Right atrium auricular region (tissue), 2 donors: ENCODE measurements around the gene PTPRN. TPM values are rescaled to one million over a fixed set of nuclear protein-coding genes. Genes with fewer than 3 reads are reported as not detected.
"Not testable (repeated sequence)": the region's sequence is repeated elsewhere in the genome, so short reads cannot be mapped to it uniquely, and the experiment has no call there.

Source experiments
- DNase-seq: peaks from one replicate; pipeline ENCODE4 v3.0.0-alpha.2; 2019; ENCODE audit warnings: low spot score
- H3K27ac ChIP-seq, 2 donors: fragments of 200-600 bp; sonication (generic); 1 replicate in 1 of 2; 2 replicates in 1 of 2; pipeline ENCODE4 v1.5.1; 2016 to 2019
- H3K27me3 ChIP-seq, 2 donors: fragments of 200-600 bp; sonication (generic); one replicate each; pipeline versions ENCODE4 v1.5.1 to v1.6.0; 2017 to 2019
- H3K36me3 ChIP-seq: fragments of 200-600 bp; sonication (generic); one replicate; pipeline ENCODE4 v1.5.1; 2016
- H3K4me1 ChIP-seq, 2 donors: fragments of 200-600 bp; sonication (generic); one replicate each; pipeline versions ENCODE4 v1.5.1 to v1.6.0; 2017 to 2019
- H3K4me3 ChIP-seq, 2 donors: fragments of 200-600 bp; sonication (generic); 1 replicate in 1 of 2; 2 replicates in 1 of 2; pipeline ENCODE4 v1.5.1; 2017 to 2019; ENCODE audit warnings: mild to moderate bottlenecking in 1 of 2, moderate library complexity in 1 of 2
- H3K9me3 ChIP-seq, 2 donors: fragments of 200-600 bp; sonication (generic); one replicate each; pipeline ENCODE4 v1.5.1; 2019
- total RNA-seq, 2 donors: library from RNA; depleted of rRNA; stranded (reverse); fragments of >200 nt; gene quantifications; one replicate each; pipeline ENCODE4 v1.1.0, GENCODE V29; 2016
- TF ChIP-seq, protein P1 (sequence below), 2 donors: fragments of 200-600 bp; sonication (generic); IDR thresholded peaks; one replicate each; pipeline ENCODE4 v1.5.1; 2019; ENCODE audit warnings: antibody characterized with exemption in 2 of 2

Gene PTPRN
- total RNA-seq, 2 donors from 2014 or later = 0.74 TPM; not detected in 1

GRCh38 chr2:219289195-219289536 lies 20.0 kb downstream of the PTPRN start:
- Histone ChIP-seq H3K36me3 (peaks cover 14% of the 10 kb centered on the region), H3K27ac (peak overlapping the region; percentile 51 to 61), H3K4me3 (no peak overlapping the region), H3K4me1 (peaks cover 0 to 18% of the 10 kb centered on the region in 2 donors), H3K27me3 (no peaks in the 10 kb centered on the region), H3K9me3 (no peaks in the 10 kb centered on the region)
- DNase-seq = no peak
- TF ChIP-seq, protein P1, sequence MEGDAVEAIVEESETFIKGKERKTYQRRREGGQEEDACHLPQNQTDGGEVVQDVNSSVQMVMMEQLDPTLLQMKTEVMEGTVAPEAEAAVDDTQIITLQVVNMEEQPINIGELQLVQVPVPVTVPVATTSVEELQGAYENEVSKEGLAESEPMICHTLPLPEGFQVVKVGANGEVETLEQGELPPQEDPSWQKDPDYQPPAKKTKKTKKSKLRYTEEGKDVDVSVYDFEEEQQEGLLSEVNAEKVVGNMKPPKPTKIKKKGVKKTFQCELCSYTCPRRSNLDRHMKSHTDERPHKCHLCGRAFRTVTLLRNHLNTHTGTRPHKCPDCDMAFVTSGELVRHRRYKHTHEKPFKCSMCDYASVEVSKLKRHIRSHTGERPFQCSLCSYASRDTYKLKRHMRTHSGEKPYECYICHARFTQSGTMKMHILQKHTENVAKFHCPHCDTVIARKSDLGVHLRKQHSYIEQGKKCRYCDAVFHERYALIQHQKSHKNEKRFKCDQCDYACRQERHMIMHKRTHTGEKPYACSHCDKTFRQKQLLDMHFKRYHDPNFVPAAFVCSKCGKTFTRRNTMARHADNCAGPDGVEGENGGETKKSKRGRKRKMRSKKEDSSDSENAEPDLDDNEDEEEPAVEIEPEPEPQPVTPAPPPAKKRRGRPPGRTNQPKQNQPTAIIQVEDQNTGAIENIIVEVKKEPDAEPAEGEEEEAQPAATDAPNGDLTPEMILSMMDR (IDR thresholded peaks at IDR 0.05) = no peak

GRCh38 chr2:219287580-219288265 lies 21.5 kb downstream of the PTPRN start:
- no peak for DNase-seq
- TF ChIP-seq, protein P1 (IDR thresholded peaks at IDR 0.05) = no peak
- Histone ChIP-seq H3K4me1 (peaks cover 0 to 18% of the 10 kb centered on the region in 2 donors), H3K4me3 (no peak overlapping the region), H3K36me3 (peaks cover 24% of the 10 kb centered on the region), H3K9me3 (no peaks in the 10 kb centered on the region), H3K27ac (no peak overlapping the region), H3K27me3 (no peaks in the 10 kb centered on the region)

- not testable (repeated sequence) for DNase-seq, H3K9me3 ChIP-seq, H3K4me3 ChIP-seq, H3K27me3 ChIP-seq, H3K27ac ChIP-seq
- Histone ChIP-seq H3K36me3 (peaks cover 31% of the 10 kb centered on the region), H3K4me1 (peaks cover 0 to 18% of the 10 kb centered on the region in 2 donors)
Measured at GRCh38 chr2:219287116-219287440, 22.1 kb downstream of the PTPRN start.

GRCh38 chr2:219286436-219287115 lies 22.6 kb downstream of the PTPRN start:
- DNase-seq = no peak
- Histone ChIP-seq H3K27ac (peak overlapping the region in 1 of 2 donors; percentile 19), H3K4me1 (peaks cover 0 to 18% of the 10 kb centered on the region in 2 donors), H3K27me3 (no peaks in the 10 kb centered on the region), H3K36me3 (peaks cover 36% of the 10 kb centered on the region), H3K4me3 (no peak overlapping the region), H3K9me3 (no peaks in the 10 kb centered on the region)
- TF ChIP-seq, protein P1 (IDR thresholded peaks at IDR 0.05) = no peak

DNA sequence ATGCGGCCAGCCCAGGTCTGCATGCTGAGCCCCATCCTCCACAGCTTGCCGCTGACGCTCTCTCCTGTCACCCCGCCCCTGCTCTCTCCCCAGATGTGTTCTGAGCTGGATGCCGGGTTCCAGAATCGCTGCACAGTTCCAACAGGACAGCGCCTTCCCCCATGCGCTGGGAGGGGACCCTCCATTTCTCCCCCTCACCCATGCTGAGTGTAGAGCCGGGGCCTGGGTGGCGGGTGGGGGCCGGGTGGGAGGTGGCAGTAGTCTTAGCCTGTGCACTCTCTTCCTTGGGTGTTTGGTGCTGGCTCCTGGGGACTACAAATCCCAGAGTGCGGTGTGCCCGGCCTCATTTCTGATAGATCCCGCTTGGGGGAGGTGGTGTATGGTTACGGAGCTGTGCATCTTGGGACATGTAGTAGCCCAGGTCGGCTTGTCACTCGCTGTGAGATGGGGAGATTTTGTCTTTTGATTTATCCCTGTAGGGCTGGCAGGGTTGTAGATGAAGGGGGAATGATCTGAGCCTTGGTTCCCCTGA lies 23.2 kb downstream of the PTPRN start:
- TF ChIP-seq, protein P1 (IDR thresholded peaks at IDR 0.05) = no peak
- Histone ChIP-seq H3K4me1 (peaks cover 0 to 19% of the 10 kb centered on the region in 2 donors), H3K9me3 (no peaks in the 10 kb centered on the region), H3K27me3 (no peaks in the 10 kb centered on the region), H3K4me3 (no peak overlapping the region), H3K27ac (peak overlapping the region in 1 of 2 donors; percentile 19), H3K36me3 (peaks cover 42% of the 10 kb centered on the region)
- no peak for DNase-seq

- Histone ChIP-seq H3K27ac (no peak overlapping the region), H3K36me3 (peaks cover 46% of the 10 kb centered on the region), H3K9me3 (no peaks in the 10 kb centered on the region), H3K4me1 (peaks cover 0 to 25% of the 10 kb centered on the region in 2 donors), H3K4me3 (no peak overlapping the region), H3K27me3 (no peaks in the 10 kb centered on the region)
- no peak for DNase-seq
- TF ChIP-seq, protein P1 (IDR thresholded peaks at IDR 0.05) = no peak
Measured at GRCh38 chr2:219285373-219285735, 23.8 kb downstream of the PTPRN start.
